ENCODE results near the gene C19orf18.
"Not testable (repeated sequence)": the region's sequence is repeated elsewhere in the genome, so short reads cannot be mapped to it uniquely, and the experiment has no call there.

The C19orf18 gene

GRCh38 chr19:58009666-58010301 lies 35.5 kb upstream of the C19orf18 start:
- H3K4me3 ChIP-seq (ENCODE audit: control insufficient read depth in 1 of 7, extremely low read depth in 1 of 7, insufficient read depth in 4 of 7, low read depth in 2 of 7, low read length in 6 of 7): peak overlapping the region; percentile 50 to 89 (median 70)
- ChIA-PET POLR2A (no interaction called here), CTCF (interaction anchor here (0.6 to 0.8 kb wide), 3 partner anchors 10 to 400 kb away, joined by 3 to 4 read pairs (median 3); no protein-coding TSS in a partner anchor)
- no peaks in the 10 kb centered on the region for H3K27me3 ChIP-seq (replicated peaks in 2 of 5; ENCODE audit: control insufficient read depth in 4 of 5, insufficient read depth in 5 of 5, low read length in 4 of 5)
- WGBS (ENCODE audit: insufficient coverage): 10% methylated on average over 39 of the region's 41 CpGs
- DNase-seq: peak; percentile 92 to 96 (median 95)
- H3K4me1 ChIP-seq (ENCODE audit: control extremely low read depth in 1 of 4, control insufficient read depth in 4 of 4, insufficient read depth in 4 of 4, low read length in 3 of 4): peaks cover 0 to 12% (median 9%) of the 10 kb centered on the region in 4 experiments
- peaks cover 0 to 56% (median 3%) of the 10 kb centered on the region in 5 experiments for H3K9me3 ChIP-seq (ENCODE audit: control extremely low read depth in 1 of 5, control insufficient read depth in 4 of 5, insufficient read depth in 2 of 5, low read depth in 1 of 5, low read length in 4 of 5)
- peak overlapping the region; percentile 73 to 79 for H3K27ac ChIP-seq (ENCODE audit: insufficient read depth in 1 of 2, low read depth in 1 of 2, low read length in 2 of 2, poor library complexity in 1 of 2, severe bottlenecking in 2 of 2)
- peaks cover 4 to 21% (median 14%) of the 10 kb centered on the region in 4 experiments for H3K36me3 ChIP-seq (ENCODE audit: control insufficient read depth in 4 of 4, insufficient read depth in 4 of 4, low read length in 3 of 4)

GRCh38 chr19:58009301-58009665 lies 34.9 kb upstream of the C19orf18 start:
- no peaks in the 10 kb centered on the region for H3K27me3 ChIP-seq (replicated peaks in 2 of 5; ENCODE audit: control insufficient read depth in 4 of 5, insufficient read depth in 5 of 5, low read length in 4 of 5)
- peaks cover 0 to 59% (median 3%) of the 10 kb centered on the region in 5 experiments for H3K9me3 ChIP-seq (ENCODE audit: control extremely low read depth in 1 of 5, control insufficient read depth in 4 of 5, insufficient read depth in 2 of 5, low read depth in 1 of 5, low read length in 4 of 5)
- ChIA-PET CTCF (interaction anchor here (0.8 kb wide), 1 partner anchor 11 kb away, joined by 3 read pairs; no protein-coding TSS in a partner anchor), POLR2A (no interaction called here)
- DNase-seq: no peak
- H3K4me1 ChIP-seq (ENCODE audit: control extremely low read depth in 1 of 4, control insufficient read depth in 4 of 4, insufficient read depth in 4 of 4, low read length in 3 of 4): peaks cover 0 to 14% (median 9%) of the 10 kb centered on the region in 4 experiments
- WGBS (ENCODE audit: insufficient coverage): 2% methylated on average over 21 of the region's 21 CpGs
- peak overlapping the region; percentile 50 to 89 (median 70) for H3K4me3 ChIP-seq (ENCODE audit: control insufficient read depth in 1 of 7, extremely low read depth in 1 of 7, insufficient read depth in 4 of 7, low read depth in 2 of 7, low read length in 6 of 7)
- peak overlapping the region in 1 of 2 experiments; percentile 79 for H3K27ac ChIP-seq (ENCODE audit: insufficient read depth in 1 of 2, low read depth in 1 of 2, low read length in 2 of 2, poor library complexity in 1 of 2, severe bottlenecking in 2 of 2)
- H3K36me3 ChIP-seq (ENCODE audit: control insufficient read depth in 4 of 4, insufficient read depth in 4 of 4, low read length in 3 of 4): peaks cover 4 to 26% (median 19%) of the 10 kb centered on the region in 4 experiments

- DNase-seq; POLR2A ChIA-PET; H3K27me3 ChIP-seq (replicated peaks in 2 of 5; ENCODE audit: control insufficient read depth in 4 of 5, insufficient read depth in 5 of 5, low read length in 4 of 5); H3K27ac ChIP-seq (ENCODE audit: insufficient read depth in 1 of 2, low read depth in 1 of 2, low read length in 2 of 2, poor library complexity in 1 of 2, severe bottlenecking in 2 of 2): not testable (repeated sequence)
- CTCF ChIA-PET: interaction anchor here (0.8 kb wide), 2 partner anchors 11 to 30 kb away, joined by 3 read pairs; no protein-coding TSS in a partner anchor
- Histone ChIP-seq H3K36me3 (ENCODE audit: control insufficient read depth in 4 of 4, insufficient read depth in 4 of 4, low read length in 3 of 4) (peaks cover 4 to 29% (median 21%) of the 10 kb centered on the region in 4 experiments), H3K4me3 (ENCODE audit: control insufficient read depth in 1 of 7, extremely low read depth in 1 of 7, insufficient read depth in 4 of 7, low read depth in 2 of 7, low read length in 6 of 7) (peak overlapping the region in 4 of 7 experiments; percentile 68 to 89 (median 70)), H3K4me1 (ENCODE audit: control extremely low read depth in 1 of 4, control insufficient read depth in 4 of 4, insufficient read depth in 4 of 4, low read length in 3 of 4) (peaks cover 0 to 17% (median 11%) of the 10 kb centered on the region in 4 experiments), H3K9me3 (ENCODE audit: control extremely low read depth in 1 of 5, control insufficient read depth in 4 of 5, insufficient read depth in 2 of 5, low read depth in 1 of 5, low read length in 4 of 5) (peaks cover 0 to 63% (median 3%) of the 10 kb centered on the region in 5 experiments)
- 80% methylated on average over 4 of the region's 10 CpGs for WGBS (ENCODE audit: insufficient coverage)
Measured at GRCh38 chr19:58008877-58009276, 34.5 kb upstream of the C19orf18 start.

- H3K27me3 ChIP-seq (replicated peaks in 2 of 5; ENCODE audit: control insufficient read depth in 4 of 5, insufficient read depth in 5 of 5, low read length in 4 of 5): no peaks in the 10 kb centered on the region
- WGBS (ENCODE audit: insufficient coverage): no CpG with 5 or more reads among the region's 1 CpG
- POLR2A ChIA-PET: no interaction called here
Measured at GRCh38 chr19:58007285-58007684, 33.0 kb upstream of the C19orf18 start.

GRCh38 chr19:58003174-58003828 lies 29.0 kb upstream of the C19orf18 start:
- H3K36me3 ChIP-seq (ENCODE audit: control insufficient read depth in 4 of 4, insufficient read depth in 4 of 4, low read length in 3 of 4): peaks cover 17 to 57% (median 49%) of the 10 kb centered on the region in 4 experiments
- no peaks in the 10 kb centered on the region for H3K27me3 ChIP-seq (replicated peaks in 2 of 5; ENCODE audit: control insufficient read depth in 4 of 5, insufficient read depth in 5 of 5, low read length in 4 of 5)
- ChIA-PET CTCF (interaction anchor here (1.0 to 1.6 kb wide), 3 partner anchors 52 to 594 kb away, joined by 3 read pairs; no protein-coding TSS in a partner anchor), POLR2A (interaction anchor here (1.0 kb wide), 1 partner anchor 9 kb away, joined by 3 read pairs; no protein-coding TSS in a partner anchor)
- 34% methylated on average over 23 of the region's 31 CpGs for WGBS (ENCODE audit: insufficient coverage)
- no peak for DNase-seq
- H3K9me3 ChIP-seq (ENCODE audit: control extremely low read depth in 1 of 5, control insufficient read depth in 4 of 5, insufficient read depth in 2 of 5, low read depth in 1 of 5, low read length in 4 of 5): peaks cover 0 to 77% (median 29%) of the 10 kb centered on the region in 5 experiments
- H3K4me3 ChIP-seq (ENCODE audit: control insufficient read depth in 1 of 7, extremely low read depth in 1 of 7, insufficient read depth in 4 of 7, low read depth in 2 of 7, low read length in 6 of 7): peak overlapping the region; percentile 75 to 99 (median 89)
- H3K4me1 ChIP-seq (ENCODE audit: control extremely low read depth in 1 of 4, control insufficient read depth in 4 of 4, insufficient read depth in 4 of 4, low read length in 3 of 4): peaks cover 5 to 23% (median 14%) of the 10 kb centered on the region in 4 experiments
- H3K27ac ChIP-seq (ENCODE audit: insufficient read depth in 1 of 2, low read depth in 1 of 2, low read length in 2 of 2, poor library complexity in 1 of 2, severe bottlenecking in 2 of 2): peak overlapping the region; percentile 89 to 93

More at GRCh38 chr19:58007285-58007684, 33.0 kb upstream of the C19orf18 start:
- Histone ChIP-seq H3K4me3 (ENCODE audit: control insufficient read depth in 1 of 7, extremely low read depth in 1 of 7, insufficient read depth in 4 of 7, low read depth in 2 of 7, low read length in 6 of 7) (no peak overlapping the region), H3K36me3 (ENCODE audit: control insufficient read depth in 4 of 4, insufficient read depth in 4 of 4, low read length in 3 of 4) (peaks cover 4 to 29% (median 21%) of the 10 kb centered on the region in 4 experiments), H3K9me3 (ENCODE audit: control extremely low read depth in 1 of 5, control insufficient read depth in 4 of 5, insufficient read depth in 2 of 5, low read depth in 1 of 5, low read length in 4 of 5) (peaks cover 0 to 59% (median 3%) of the 10 kb centered on the region in 5 experiments), H3K4me1 (ENCODE audit: control extremely low read depth in 1 of 4, control insufficient read depth in 4 of 4, insufficient read depth in 4 of 4, low read length in 3 of 4) (peaks cover 0 to 25% (median 18%) of the 10 kb centered on the region in 4 experiments), H3K27ac (ENCODE audit: insufficient read depth in 1 of 2, low read depth in 1 of 2, low read length in 2 of 2, poor library complexity in 1 of 2, severe bottlenecking in 2 of 2) (no peak overlapping the region)
- CTCF ChIA-PET: interaction anchor here (1.2 kb wide), 1 partner anchor 12 kb away, joined by 3 read pairs; no protein-coding TSS in a partner anchor
- peak; percentile 37 to 74 (median 52) for DNase-seq

- H3K9me3 ChIP-seq (ENCODE audit: control extremely low read depth in 1 of 5, control insufficient read depth in 4 of 5, insufficient read depth in 2 of 5, low read depth in 1 of 5, low read length in 4 of 5): peaks cover 0 to 76% (median 34%) of the 10 kb centered on the region in 5 experiments
- H3K4me1 ChIP-seq (ENCODE audit: control extremely low read depth in 1 of 4, control insufficient read depth in 4 of 4, insufficient read depth in 4 of 4, low read length in 3 of 4): peaks cover 5 to 23% (median 14%) of the 10 kb centered on the region in 4 experiments
- peak within 1 kb of the TSS; percentile 89 to 93 for H3K27ac ChIP-seq (ENCODE audit: insufficient read depth in 1 of 2, low read depth in 1 of 2, low read length in 2 of 2, poor library complexity in 1 of 2, severe bottlenecking in 2 of 2)
- DNase-seq: peak; percentile 89 to 95 (median 92)
- ChIA-PET CTCF (interaction anchor here (1.0 to 1.6 kb wide), 4 partner anchors 16 to 593 kb away, joined by 3 to 4 read pairs (median 3); no protein-coding TSS in a partner anchor), POLR2A (interaction anchor here (0.6 to 1.7 kb wide), 7 partner anchors 8 to 1555 kb away, joined by 3 to 6 read pairs (median 3); partner anchors contain the start of gene ZNF417)
- under 1% methylated on average over 91 of the region's 91 CpGs for WGBS (ENCODE audit: insufficient coverage)
- H3K4me3 ChIP-seq (ENCODE audit: control insufficient read depth in 1 of 7, extremely low read depth in 1 of 7, insufficient read depth in 4 of 7, low read depth in 2 of 7, low read length in 6 of 7): peak within 1 kb of the TSS; percentile 75 to 99 (median 89)
- no peaks in the 10 kb centered on the region for H3K27me3 ChIP-seq (replicated peaks in 2 of 5; ENCODE audit: control insufficient read depth in 4 of 5, insufficient read depth in 5 of 5, low read length in 4 of 5)
- peaks cover 20 to 65% (median 55%) of the 10 kb centered on the region in 4 experiments for H3K36me3 ChIP-seq (ENCODE audit: control insufficient read depth in 4 of 4, insufficient read depth in 4 of 4, low read length in 3 of 4)
Measured at GRCh38 chr19:58002384-58003173, 28.2 kb upstream of the C19orf18 start, which contains the start of gene ZNF606. Gene ZNF606 (minus strand): TSS chr19:58002820. CDS start chr19:58001319, 1,501 bp downstream.
